Left kidney (tissue), 2 donors: ENCODE measurements around the gene OSBPL5. TPM values are rescaled to one million over a fixed set of nuclear protein-coding genes. Genes with fewer than 3 reads are reported as not detected.

Source experiments
- DNase-seq: peaks from one replicate; pipeline ENCODE4 v3.0.0-alpha.2; 2013
- polyA plus RNA-seq: library from polyadenylated mRNA; unstranded; fragments of 120-200 nt; gene quantifications from one replicate; pipeline ENCODE4 v1.2.1, GENCODE V29; 2013; ENCODE audit not compliant: insufficient read length

The OSBPL5 gene
- polyA plus RNA-seq, 1 donor: 20.5 TPM

GRCh38 chr11:3197878-3198528 lies 32.9 kb upstream of the OSBPL5 start:
- DNase-seq: no peak

- DNase-seq: no peak
These were observed 32.1 kb upstream of the OSBPL5 start for GRCh38 chr11:3197044-3197695.

- no peak for DNase-seq
These were observed 31.3 kb upstream of the OSBPL5 start for GRCh38 chr11:3196161-3197043.

GRCh38 chr11:3195251-3196160 lies 30.4 kb upstream of the OSBPL5 start:
- DNase-seq: peak; percentile 26

GRCh38 chr11:3194016-3194816 lies 29.1 kb upstream of the OSBPL5 start:
- DNase-seq: no peak

GRCh38 chr11:3193373-3194015 lies 28.4 kb upstream of the OSBPL5 start:
- no peak for DNase-seq

GRCh38 chr11:3192511-3193372 lies 27.6 kb upstream of the OSBPL5 start:
- DNase-seq: no peak

- no peak for DNase-seq
These were observed 26.6 kb upstream of the OSBPL5 start for GRCh38 chr11:3191586-3192324.

- DNase-seq: no peak
These were observed 25.5 kb upstream of the OSBPL5 start for GRCh38 chr11:3190600-3190999.

- DNase-seq: no peak
These were observed 24.9 kb upstream of the OSBPL5 start for GRCh38 chr11:3189886-3190583.

- DNase-seq: no peak
These were observed 24.2 kb upstream of the OSBPL5 start for GRCh38 chr11:3189196-3189843.

GRCh38 chr11:3188496-3189195 lies 23.5 kb upstream of the OSBPL5 start:
- no peak for DNase-seq

GRCh38 chr11:3186166-3186953 lies 21.2 kb upstream of the OSBPL5 start:
- DNase-seq: no peak

GRCh38 chr11:3184732-3185347 lies 19.7 kb upstream of the OSBPL5 start:
- DNase-seq: no peak

- no peak for DNase-seq
These were observed 18.4 kb upstream of the OSBPL5 start for GRCh38 chr11:3183523-3183922.

GRCh38 chr11:3182462-3182852 lies 17.3 kb upstream of the OSBPL5 start:
- no peak for DNase-seq
